KOPT-K1 (cell line): ENCODE measurements around the gene SNRNP40.
"Not testable (repeated sequence)": the region's sequence is repeated elsewhere in the genome, so short reads cannot be mapped to it uniquely, and the experiment has no call there.

ENCODE experiments used
- H3K27ac ChIP-seq: fragments of 200-600 bp; sonication (generic); 2 replicates; pipeline ENCODE4 v1.5.1; 2016; ENCODE audit warnings: antibody characterized with exemption, mild to moderate bottlenecking, low read depth, low read length; ENCODE audit not compliant: poor library complexity, severe bottlenecking
- H3K36me3 ChIP-seq: fragments of 200-600 bp; sonication (generic); 2 replicates; pipeline ENCODE4 v1.5.1; 2017; ENCODE audit warnings: antibody characterized with exemption, mild to moderate bottlenecking, low read length, moderate library complexity; ENCODE audit not compliant: insufficient read depth
- H3K9me3 ChIP-seq: fragments of 200-600 bp; sonication (generic); 2 replicates; pipeline ENCODE4 v1.5.1; 2017; ENCODE audit warnings: antibody characterized with exemption, low read length, mild to moderate bottlenecking; ENCODE audit not compliant: insufficient read depth, poor library complexity, severe bottlenecking

The SNRNP40 gene

DNA sequence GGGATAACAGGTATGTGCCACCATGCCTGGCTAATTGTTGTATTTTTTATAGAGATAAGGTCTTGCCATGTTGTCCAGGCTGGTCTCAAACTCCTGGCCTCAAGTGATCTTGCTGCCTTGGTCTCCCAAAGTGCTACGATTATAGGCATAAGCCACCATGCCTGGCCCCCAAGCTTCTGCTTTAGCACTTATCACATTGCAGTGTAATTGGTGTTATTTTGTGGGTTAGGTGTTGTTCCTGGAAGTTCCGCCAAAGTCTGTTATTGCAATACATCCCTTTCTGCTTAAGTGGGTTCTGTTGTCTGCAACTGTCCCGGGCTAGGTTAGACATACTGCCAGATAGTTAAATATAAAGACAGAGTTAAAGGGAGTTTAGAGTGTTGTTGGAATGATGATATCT, 3.6 kb upstream of the SNRNP40 start:
- H3K36me3 ChIP-seq: no peaks in the 10 kb centered on the region
- no peak overlapping the region for H3K27ac ChIP-seq
- no peaks in the 10 kb centered on the region for H3K9me3 ChIP-seq

- Histone ChIP-seq H3K9me3 (no peaks in the 10 kb centered on the region), H3K27ac (no peak overlapping the region), H3K36me3 (peaks cover 7% of the 10 kb centered on the region; the same call in 1 of the 2 replicates)
Measured at GRCh38 chr1:31299365-31299764, 2.8 kb upstream of the SNRNP40 start.

- H3K9me3 ChIP-seq: no peaks in the 10 kb centered on the region
- peaks cover 23% of the 10 kb centered on the region for H3K36me3 ChIP-seq
- H3K27ac ChIP-seq: peak overlapping the region; percentile 84
Measured at GRCh38 chr1:31297277-31298247, 974 bp upstream of the SNRNP40 start.

DNA sequence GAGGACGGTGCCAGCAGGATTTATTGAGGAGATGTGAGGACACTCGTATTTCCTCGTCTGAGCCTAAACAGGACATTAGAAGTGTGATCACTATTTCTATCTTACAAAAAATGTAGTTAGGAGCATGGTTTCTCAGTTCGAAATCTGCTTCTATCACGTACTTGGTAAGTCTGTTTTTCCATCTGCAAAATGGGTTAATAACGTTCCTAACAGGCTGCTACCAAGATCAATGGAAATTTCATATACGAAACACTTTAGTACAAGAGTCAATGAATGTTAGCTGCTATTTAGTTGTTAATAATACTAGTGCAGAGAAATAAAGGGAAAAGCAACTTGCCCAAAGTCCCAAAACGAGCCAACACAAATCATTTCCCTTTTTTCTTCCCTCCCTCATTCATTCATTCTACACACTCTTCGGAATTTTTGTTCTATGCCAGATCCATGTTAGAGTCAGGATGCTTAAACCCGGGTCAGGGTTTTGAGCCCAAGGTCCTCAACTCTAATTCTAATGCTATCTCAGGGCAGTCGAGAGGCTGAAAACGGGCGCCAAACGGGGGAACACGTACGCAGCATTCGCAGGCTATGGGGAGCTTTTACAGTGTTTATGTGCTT, 608 bp downstream of the SNRNP40 start:
- H3K27ac ChIP-seq: peak overlapping the region; percentile 84

GRCh38 chr1:31289021-31289420, 7.6 kb downstream of the SNRNP40 start:
- peaks cover 98% of the 10 kb centered on the region for H3K36me3 ChIP-seq
- H3K27ac ChIP-seq: no peak overlapping the region
- H3K9me3 ChIP-seq: no peaks in the 10 kb centered on the region

More for the DNA sequence above, 608 bp downstream of the SNRNP40 start:
- no peaks in the 10 kb centered on the region for H3K9me3 ChIP-seq
- peaks cover 39% of the 10 kb centered on the region for H3K36me3 ChIP-seq

DNA sequence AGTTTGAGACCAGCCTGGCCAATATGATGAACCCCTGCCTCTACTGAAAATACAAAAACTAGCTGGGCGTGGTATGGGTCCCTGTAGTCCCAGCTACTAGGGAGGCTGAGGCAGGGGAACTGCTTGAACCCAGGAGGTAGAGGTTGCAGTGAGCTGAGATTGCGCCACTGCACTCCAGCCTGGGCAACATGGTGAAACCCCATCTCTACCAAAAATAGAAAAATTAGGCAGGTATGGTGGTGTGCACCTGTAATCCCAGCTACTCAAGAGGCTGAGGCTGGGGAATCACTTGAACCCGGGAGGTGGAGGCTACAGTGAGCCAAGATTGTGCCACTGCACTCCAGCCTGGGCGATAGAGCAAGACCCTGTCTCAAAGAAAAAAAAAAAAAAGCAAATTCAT, 8.8 kb downstream of the SNRNP40 start:
- H3K36me3 ChIP-seq: peaks cover 98% of the 10 kb centered on the region
- not testable (repeated sequence) for H3K27ac ChIP-seq, H3K9me3 ChIP-seq

DNA sequence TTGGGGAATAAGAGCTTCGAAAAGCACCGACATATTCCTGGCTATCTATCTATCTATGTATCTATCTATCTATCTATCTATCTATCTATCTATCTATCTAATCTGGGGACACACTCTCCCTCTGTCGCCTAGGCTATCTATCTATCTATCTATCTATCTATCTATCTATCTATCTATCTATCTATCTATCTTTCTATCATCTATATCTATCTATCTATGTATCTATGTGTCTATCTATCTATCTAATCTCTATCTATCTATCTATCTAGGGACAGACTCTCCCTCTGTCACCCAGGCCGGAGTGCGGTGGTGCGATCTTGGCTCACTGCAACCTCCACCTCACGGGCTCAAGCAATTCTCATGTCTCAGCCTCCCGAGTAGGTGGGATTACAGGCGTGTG, 14.2 kb downstream of the SNRNP40 start:
- H3K27ac ChIP-seq, H3K9me3 ChIP-seq: not testable (repeated sequence)
- peaks cover 98% of the 10 kb centered on the region for H3K36me3 ChIP-seq

DNA sequence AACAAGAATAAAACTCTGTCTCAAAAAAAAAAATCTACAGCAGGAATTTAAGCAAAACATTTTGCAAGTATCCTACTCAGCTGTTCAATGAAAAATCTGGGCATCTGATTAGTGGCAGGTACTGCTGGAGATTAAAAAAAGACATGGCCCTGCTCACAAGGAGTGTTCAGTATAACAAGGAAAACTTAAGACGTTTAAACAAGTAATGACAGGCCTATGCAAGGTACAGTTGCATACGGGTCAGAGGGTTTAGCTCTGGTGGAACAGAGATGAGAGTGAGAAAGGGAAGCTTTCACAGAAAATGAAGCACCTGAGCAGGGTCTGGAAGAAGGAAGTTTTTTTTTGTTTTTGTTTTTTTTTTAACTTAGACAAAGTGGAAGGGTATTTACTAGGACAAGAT, 23.0 kb downstream of the SNRNP40 start:
- Histone ChIP-seq H3K27ac (no peak overlapping the region), H3K9me3 (no peaks in the 10 kb centered on the region), H3K36me3 (peaks cover 98% of the 10 kb centered on the region)

DNA sequence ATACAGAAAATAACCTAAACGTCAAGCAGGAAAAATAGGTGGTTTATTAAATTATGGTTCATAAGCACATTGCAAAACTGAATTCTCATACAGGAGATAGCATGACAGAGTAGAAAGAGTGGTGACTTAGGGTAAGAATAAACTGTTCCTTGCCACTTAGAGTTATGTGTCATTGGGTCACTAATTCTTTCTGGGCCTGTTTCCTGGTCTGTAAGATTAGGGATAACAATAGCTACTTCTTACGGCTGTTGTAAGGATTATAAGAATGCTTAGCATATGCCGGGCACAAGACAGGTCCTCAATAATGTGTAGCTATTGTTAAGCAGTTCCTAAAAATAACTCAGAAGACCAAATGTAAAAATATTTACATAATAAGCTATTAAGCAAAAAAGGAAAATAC, 24.2 kb downstream of the SNRNP40 start:
- Histone ChIP-seq H3K36me3 (peaks cover 98% of the 10 kb centered on the region), H3K9me3 (no peaks in the 10 kb centered on the region), H3K27ac (no peak overlapping the region)

GRCh38 chr1:31266547-31266946, 30.0 kb downstream of the SNRNP40 start:
- Histone ChIP-seq H3K9me3 (no peaks in the 10 kb centered on the region), H3K36me3 (peaks cover 100% of the 10 kb centered on the region), H3K27ac (no peak overlapping the region)

GRCh38 chr1:31264790-31265386, 31.7 kb downstream of the SNRNP40 start:
- no peak overlapping the region for H3K27ac ChIP-seq
- peaks cover 100% of the 10 kb centered on the region for H3K36me3 ChIP-seq

GRCh38 chr1:31263408-31263807, 33.2 kb downstream of the SNRNP40 start:
- Histone ChIP-seq H3K27ac (no peak overlapping the region), H3K36me3 (peaks cover 100% of the 10 kb centered on the region), H3K9me3 (no peaks in the 10 kb centered on the region)

More at GRCh38 chr1:31264790-31265386, 31.7 kb downstream of the SNRNP40 start:
- H3K9me3 ChIP-seq: no peaks in the 10 kb centered on the region

- peaks cover 100% of the 10 kb centered on the region for H3K36me3 ChIP-seq
- H3K27ac ChIP-seq, H3K9me3 ChIP-seq: not testable (repeated sequence)
Measured at GRCh38 chr1:31262393-31262792, 34.2 kb downstream of the SNRNP40 start.

- Histone ChIP-seq H3K9me3 (no peaks in the 10 kb centered on the region), H3K27ac (no peak overlapping the region), H3K36me3 (peaks cover 100% of the 10 kb centered on the region)
Measured at GRCh38 chr1:31261916-31262315, 34.7 kb downstream of the SNRNP40 start.

DNA sequence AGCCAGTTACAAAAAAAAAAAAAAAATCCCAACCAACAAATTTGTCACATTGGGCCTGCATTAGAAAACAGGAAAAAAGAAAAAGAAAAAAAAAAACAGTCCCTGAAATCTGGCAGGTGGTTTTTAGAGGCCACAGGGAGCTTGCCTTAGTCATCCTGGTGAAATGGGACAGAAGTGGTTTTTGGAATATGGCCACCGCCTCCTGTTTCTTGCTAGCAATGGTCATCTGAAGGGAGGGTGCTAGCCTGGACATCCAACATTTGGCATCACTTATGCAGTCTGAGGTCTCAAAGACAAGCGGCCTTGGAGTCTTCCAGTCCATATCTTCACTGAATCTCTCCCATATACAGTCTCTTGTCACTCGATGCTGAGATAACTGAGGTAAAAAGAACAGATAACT, 36.8 kb downstream of the SNRNP40 start:
- Histone ChIP-seq H3K9me3 (no peaks in the 10 kb centered on the region), H3K36me3 (peaks cover 82% of the 10 kb centered on the region), H3K27ac (no peak overlapping the region)
